ENCODE data around the gene CARM1.

DNA sequence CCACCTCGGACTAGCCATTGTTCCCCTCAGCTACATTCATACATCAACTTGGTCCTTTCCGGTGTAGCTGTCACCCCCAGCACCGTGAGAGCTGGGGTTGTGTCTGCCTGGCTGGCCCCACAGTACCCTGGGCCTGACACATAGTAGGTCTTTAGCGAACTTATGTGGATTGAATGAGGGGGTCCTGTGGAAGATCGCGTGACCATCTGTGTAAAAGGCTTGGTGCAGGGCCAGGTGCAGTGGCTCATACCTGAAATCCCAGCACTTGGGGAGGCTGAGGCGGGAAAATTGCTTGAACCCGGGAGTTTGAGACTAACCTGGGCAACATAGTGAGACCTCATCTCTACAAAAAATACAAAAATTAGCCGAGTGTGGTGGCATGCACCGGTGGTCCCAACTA lies 91.5 kb downstream of the CARM1 start:
- TF ChIP-seq EZH2 (IDR thresholded peaks at IDR 0.05; ENCODE audit: borderline replicate concordance, insufficient read depth, low read depth, low read length, poor library complexity, severe bottlenecking) = no peak
- TF ChIP-seq, protein P1, sequence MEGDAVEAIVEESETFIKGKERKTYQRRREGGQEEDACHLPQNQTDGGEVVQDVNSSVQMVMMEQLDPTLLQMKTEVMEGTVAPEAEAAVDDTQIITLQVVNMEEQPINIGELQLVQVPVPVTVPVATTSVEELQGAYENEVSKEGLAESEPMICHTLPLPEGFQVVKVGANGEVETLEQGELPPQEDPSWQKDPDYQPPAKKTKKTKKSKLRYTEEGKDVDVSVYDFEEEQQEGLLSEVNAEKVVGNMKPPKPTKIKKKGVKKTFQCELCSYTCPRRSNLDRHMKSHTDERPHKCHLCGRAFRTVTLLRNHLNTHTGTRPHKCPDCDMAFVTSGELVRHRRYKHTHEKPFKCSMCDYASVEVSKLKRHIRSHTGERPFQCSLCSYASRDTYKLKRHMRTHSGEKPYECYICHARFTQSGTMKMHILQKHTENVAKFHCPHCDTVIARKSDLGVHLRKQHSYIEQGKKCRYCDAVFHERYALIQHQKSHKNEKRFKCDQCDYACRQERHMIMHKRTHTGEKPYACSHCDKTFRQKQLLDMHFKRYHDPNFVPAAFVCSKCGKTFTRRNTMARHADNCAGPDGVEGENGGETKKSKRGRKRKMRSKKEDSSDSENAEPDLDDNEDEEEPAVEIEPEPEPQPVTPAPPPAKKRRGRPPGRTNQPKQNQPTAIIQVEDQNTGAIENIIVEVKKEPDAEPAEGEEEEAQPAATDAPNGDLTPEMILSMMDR (IDR thresholded peaks at IDR 0.05) = no peak
